SJCRH30 (cell line): ENCODE data around the gene IDH3B. TPM values are rescaled to one million over a fixed set of nuclear protein-coding genes. Genes with fewer than 3 reads are reported as not detected.

ENCODE experiments used
- DNase-seq, 2 experiments: peaks; one replicate each; pipeline ENCODE4 v3.0.0-alpha.2; 2015 to 2020
- H3K27ac ChIP-seq: fragments of 250-450 bp; sonication (Bioruptor Pico); 2 replicates; pipeline ENCODE4 v1.5.1; 2020; ENCODE audit warnings: mild to moderate bottlenecking, moderate library complexity
- H3K27me3 ChIP-seq: fragments of 250-450 bp; sonication (Bioruptor Pico); 2 replicates; pipeline ENCODE4 v1.5.1; 2020; ENCODE audit warnings: mild to moderate bottlenecking, moderate library complexity
- H3K36me3 ChIP-seq: fragments of 250-450 bp; sonication (Bioruptor Pico); 2 replicates; pipeline ENCODE4 v1.5.1; 2020; ENCODE audit warnings: mild to moderate bottlenecking, moderate library complexity
- H3K4me1 ChIP-seq: fragments of 250-450 bp; sonication (Bioruptor Pico); 2 replicates; pipeline ENCODE4 v1.5.1; 2020; ENCODE audit warnings: mild to moderate bottlenecking, moderate library complexity
- H3K4me3 ChIP-seq: fragments of 250-450 bp; sonication (Bioruptor Pico); 2 replicates; pipeline ENCODE4 v1.5.1; 2020; ENCODE audit warnings: mild to moderate bottlenecking, moderate library complexity
- H3K9me3 ChIP-seq: fragments of 250-450 bp; sonication (Bioruptor Pico); replicated peaks from 2 replicates; pipeline ENCODE4 v1.5.1; 2020; ENCODE audit warnings: mild to moderate bottlenecking, moderate library complexity
- total RNA-seq: library from RNA; depleted of rRNA; stranded (reverse); fragments of >200 nt; shearing (Covaris generic); gene quantifications from 2 replicates; pipeline ENCODE4 v1.2.3, GENCODE V29; 2014; rRNA removed

Gene IDH3B
- total RNA-seq, 1 experiment from 2014 or later = 126 TPM

DNA sequence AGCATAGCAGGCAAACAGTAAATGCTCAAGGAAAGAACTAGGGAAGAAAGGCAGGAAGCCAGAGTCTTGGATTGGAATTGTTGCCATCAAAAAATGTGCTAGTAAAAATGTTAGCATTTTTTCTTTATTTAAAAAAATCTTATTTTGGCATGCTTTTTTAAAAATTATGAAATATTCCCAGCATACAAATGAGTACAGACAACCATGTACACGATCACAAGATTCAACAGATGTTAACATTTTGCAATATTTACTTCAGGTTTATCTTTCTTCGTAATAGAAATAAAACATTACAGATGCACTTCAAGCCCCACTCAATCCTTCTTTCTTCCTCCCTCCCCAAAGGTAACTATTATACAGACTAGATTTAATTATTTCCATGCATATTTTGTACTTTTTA is 39.0 kb downstream of the IDH3B start:
- H3K9me3 ChIP-seq = peaks cover 7% of the 10 kb centered on the region
- no peaks in the 10 kb centered on the region for H3K27me3 ChIP-seq
- no peaks in the 10 kb centered on the region for H3K36me3 ChIP-seq
- no peak overlapping the region for H3K4me3 ChIP-seq
- H3K27ac ChIP-seq = no peak overlapping the region
- no peak for DNase-seq
- peaks cover 4% of the 10 kb centered on the region; the same call in 1 of the 2 replicates for H3K4me1 ChIP-seq

DNA sequence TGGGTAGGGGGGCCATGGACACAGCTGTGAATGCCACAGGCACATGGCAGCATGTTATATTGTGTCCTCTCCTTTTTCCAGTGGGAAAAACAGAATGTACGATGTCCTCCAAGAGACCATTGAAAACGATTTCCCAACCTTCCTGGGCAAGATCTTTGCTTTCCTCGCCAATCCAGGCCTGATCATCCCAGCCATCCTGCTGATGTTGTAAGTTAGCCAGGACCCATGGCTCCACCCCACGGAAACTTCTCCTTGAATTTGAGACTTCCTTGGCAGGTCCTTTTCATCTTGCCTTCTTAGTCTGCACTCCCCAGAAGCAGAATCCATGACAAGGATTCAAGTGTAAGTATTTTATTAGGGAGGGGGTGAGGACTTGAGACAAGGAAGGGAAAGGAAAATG is 39.8 kb downstream of the IDH3B start:
- Histone ChIP-seq H3K4me1 (peaks cover 4% of the 10 kb centered on the region; the same call in 1 of the 2 replicates), H3K9me3 (peaks cover 11% of the 10 kb centered on the region), H3K27ac (no peak overlapping the region), H3K4me3 (no peak overlapping the region), H3K36me3 (no peaks in the 10 kb centered on the region), H3K27me3 (no peaks in the 10 kb centered on the region)
- DNase-seq = no peak

DNA sequence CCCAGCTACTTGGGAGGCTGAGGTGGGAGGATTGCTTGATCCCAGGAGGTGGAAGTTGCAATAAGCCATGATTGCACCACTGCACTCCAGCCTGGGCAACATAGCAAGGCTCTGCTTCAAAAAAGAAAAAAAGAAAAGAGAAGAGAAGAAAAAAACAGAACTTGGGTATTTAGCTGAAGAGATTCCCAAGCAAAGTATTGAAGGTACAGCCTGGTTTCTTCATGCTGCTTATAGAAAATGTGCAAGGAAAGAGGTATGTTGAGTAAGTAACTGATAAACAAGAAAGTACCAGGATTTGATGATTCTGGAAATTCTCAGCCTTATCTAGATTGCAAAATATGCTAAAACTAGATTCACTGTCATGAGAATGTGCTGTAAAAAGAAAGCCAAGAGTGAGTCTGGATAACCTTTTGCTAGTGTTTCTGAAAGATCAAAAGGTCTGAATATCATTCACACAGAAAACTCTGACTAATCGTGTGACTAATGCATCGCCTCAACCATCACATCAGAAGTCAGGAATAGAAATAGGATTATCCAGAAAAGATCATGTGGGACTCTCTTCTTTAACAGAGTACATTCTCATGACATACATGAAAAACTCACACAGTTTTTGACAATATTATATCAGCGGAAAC is 43.9 kb downstream of the IDH3B start:
- Histone ChIP-seq H3K4me3 (no peak overlapping the region), H3K36me3 (no peaks in the 10 kb centered on the region), H3K9me3 (peaks cover 9% of the 10 kb centered on the region; the same call in 1 of the 2 replicates), H3K4me1 (peaks cover 14% of the 10 kb centered on the region), H3K27ac (no peak overlapping the region), H3K27me3 (no peaks in the 10 kb centered on the region)
- DNase-seq = no peak

DNA sequence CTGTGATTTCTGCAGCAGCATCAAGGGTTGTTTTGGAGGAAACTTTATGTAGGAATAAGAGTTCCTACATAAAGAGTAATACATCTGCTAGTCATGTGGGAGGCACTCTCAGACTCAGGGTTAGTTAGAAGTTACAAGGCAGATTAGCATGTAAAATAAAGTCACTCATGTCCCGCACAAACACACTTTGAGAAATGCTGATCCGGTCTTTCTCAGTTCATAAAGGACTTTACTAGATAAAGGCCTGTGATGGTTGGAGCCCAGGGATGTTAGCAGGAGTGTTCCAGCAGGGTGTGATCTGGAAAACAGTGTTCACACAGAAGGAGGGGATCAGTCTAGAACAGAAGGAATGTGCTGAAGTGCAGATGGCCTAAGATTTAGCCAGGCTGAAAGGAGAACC is 44.7 kb downstream of the IDH3B start:
- peaks cover 9% of the 10 kb centered on the region; the same call in 1 of the 2 replicates for H3K9me3 ChIP-seq
- H3K36me3 ChIP-seq = no peaks in the 10 kb centered on the region
- no peaks in the 10 kb centered on the region for H3K27me3 ChIP-seq
- no peak overlapping the region for H3K27ac ChIP-seq
- H3K4me3 ChIP-seq = no peak overlapping the region
- DNase-seq = no peak
- peaks cover 14% of the 10 kb centered on the region for H3K4me1 ChIP-seq

DNA sequence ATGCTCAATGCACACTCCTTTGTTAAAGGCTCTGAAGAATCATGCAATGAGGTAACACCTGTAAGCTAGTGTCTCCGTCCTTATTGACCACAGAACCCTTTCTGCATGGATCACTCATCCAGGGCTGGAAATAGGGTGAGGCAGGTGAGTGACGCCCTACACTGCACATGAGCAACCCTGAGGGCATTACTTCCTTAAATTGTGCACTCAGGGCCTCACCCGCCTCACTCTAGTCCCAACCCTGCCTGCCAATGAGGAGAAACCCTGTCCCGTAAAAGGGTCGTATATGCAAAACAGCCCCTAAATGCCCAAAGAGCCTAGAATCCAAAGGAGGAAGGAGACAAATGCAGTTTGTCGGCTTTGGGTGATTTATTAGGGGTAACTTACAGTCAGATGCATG is 45.2 kb downstream of the IDH3B start:
- H3K4me1 ChIP-seq = peaks cover 15% of the 10 kb centered on the region
- no peak overlapping the region for H3K4me3 ChIP-seq
- H3K9me3 ChIP-seq = peaks cover 9% of the 10 kb centered on the region; the same call in 1 of the 2 replicates
- DNase-seq = no peak
- no peaks in the 10 kb centered on the region for H3K27me3 ChIP-seq
- no peaks in the 10 kb centered on the region for H3K36me3 ChIP-seq
- H3K27ac ChIP-seq = no peak overlapping the region

DNA sequence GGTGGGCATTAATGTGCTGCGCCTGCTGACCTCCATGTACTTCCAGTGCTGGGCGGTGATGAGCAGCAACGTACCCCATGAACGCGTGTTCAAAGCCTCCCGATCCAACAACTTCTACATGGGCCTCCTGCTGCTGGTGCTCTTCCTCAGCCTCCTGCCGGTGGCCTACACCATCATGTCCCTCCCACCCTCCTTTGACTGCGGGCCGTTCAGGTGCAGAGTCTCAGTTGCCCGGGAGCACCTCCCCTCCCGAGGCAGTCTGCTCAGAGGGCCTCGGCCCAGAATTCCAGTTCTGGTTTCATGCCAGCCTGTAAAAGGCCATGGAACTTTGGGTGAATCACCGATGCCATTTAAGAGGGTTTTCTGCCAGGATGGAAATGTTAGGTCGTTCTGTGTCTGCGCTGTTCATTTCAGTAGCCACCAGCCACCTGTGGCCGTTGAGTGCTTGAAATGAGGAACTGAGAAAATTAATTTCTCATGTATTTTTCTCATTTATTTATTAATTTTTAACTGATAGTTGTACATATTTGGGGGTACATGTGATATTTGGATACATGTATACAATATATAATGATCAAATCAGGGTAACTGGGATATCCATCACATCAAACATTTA is 46.8 kb downstream of the IDH3B start:
- H3K4me3 ChIP-seq = no peak overlapping the region

DNA sequence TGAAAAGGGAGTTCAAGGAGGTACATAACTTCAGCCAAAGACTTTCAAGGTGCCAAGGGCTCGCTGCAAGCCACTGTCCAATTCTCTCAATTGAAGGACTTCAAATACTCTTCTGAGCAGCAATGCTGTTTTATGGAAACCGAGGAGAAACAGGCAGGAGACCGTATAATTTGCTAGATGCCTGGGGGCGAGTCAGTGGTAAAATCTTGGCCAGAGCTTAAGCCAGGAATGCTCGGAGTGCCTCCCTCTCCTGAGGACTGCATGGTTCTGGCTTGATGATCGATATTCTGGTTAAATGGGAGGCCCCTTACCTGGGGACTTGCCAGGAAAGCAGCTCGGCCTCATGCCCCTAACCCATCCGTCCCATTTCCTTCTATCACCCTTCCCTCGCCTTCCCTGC is 47.4 kb downstream of the IDH3B start:
- peaks cover 37% of the 10 kb centered on the region for H3K4me1 ChIP-seq
- no peaks in the 10 kb centered on the region for H3K36me3 ChIP-seq
- no peaks in the 10 kb centered on the region for H3K27me3 ChIP-seq
- H3K4me3 ChIP-seq = no peak overlapping the region
- peak; percentile 73 to 83 for DNase-seq
- H3K27ac ChIP-seq = peak overlapping the region; percentile 77
- H3K9me3 ChIP-seq = peaks cover 9% of the 10 kb centered on the region; the same call in 1 of the 2 replicates

More for the DNA sequence above, 46.8 kb downstream of the IDH3B start:
- DNase-seq = no peak
- Histone ChIP-seq H3K27me3 (no peaks in the 10 kb centered on the region), H3K9me3 (peaks cover 9% of the 10 kb centered on the region; the same call in 1 of the 2 replicates), H3K36me3 (no peaks in the 10 kb centered on the region), H3K27ac (peak overlapping the region; percentile 77), H3K4me1 (peaks cover 31% of the 10 kb centered on the region)

DNA sequence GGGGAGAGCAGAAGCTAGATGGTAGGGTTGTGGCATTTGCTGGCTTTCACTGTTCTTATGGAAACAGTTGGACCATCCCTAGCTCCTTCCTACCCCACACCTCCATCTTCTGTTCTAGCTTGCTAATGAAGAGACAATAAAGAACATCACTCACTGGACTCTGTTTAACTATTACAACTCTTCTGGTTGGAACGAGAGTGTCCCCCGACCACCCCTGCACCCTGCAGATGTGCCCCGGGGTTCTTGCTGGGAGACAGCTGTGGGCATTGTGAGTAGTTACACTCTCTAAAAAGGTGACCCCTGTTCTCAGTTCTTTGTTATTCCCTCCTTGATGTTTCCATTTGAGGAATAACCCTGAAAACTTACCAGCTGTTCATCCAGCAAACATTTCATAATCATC is 51.9 kb downstream of the IDH3B start:
- peak in 1 of 2 experiments; percentile 50 for DNase-seq
- H3K27ac ChIP-seq = peak overlapping the region; percentile 91
- H3K9me3 ChIP-seq = no peaks in the 10 kb centered on the region; the same call in 1 of the 2 replicates
- H3K4me1 ChIP-seq = peaks cover 49% of the 10 kb centered on the region
- H3K36me3 ChIP-seq = no peaks in the 10 kb centered on the region
- no peak overlapping the region for H3K4me3 ChIP-seq
- H3K27me3 ChIP-seq = no peaks in the 10 kb centered on the region

DNA sequence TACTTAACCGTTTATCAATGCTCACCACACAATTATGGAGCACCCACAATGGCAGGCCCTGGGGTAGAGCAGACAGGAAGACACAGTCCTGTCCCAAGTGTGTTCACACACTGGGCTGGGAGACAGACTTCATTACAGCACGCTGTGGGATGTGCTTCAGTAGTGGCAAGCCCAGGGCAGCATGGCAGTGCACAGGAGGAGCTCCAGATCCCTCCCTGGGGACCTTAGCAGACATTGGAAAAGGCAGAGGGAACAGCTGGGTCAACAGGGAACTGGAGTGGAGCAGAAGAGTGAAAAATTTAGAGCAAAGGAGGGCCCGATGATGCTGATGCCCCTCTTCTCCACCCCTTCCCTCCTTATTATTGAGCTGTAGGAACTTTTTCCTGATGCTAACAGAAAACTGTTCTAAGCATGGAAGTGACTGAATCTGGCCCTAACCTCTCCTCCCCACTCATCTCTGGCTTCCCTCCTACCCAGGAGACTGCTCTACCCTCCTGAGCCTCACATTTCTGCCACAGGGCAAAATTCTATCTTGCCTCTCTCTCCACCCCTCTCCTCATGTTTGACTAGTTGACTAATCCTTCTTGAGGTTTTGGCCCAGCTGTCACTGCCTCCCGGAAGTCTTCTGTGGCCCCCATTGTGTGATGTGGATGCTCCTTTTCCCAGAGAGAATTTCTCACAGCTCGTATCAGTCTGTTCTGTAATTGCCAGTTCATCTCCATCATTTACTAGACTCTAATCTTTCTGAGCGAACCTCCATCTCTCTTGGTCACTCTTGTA is 52.9 kb downstream of the IDH3B start:
- H3K27me3 ChIP-seq = no peaks in the 10 kb centered on the region
- H3K27ac ChIP-seq = peak overlapping the region; percentile 91
- no peaks in the 10 kb centered on the region; the same call in 1 of the 2 replicates for H3K9me3 ChIP-seq
- H3K4me1 ChIP-seq = peaks cover 39% of the 10 kb centered on the region
- peak; percentile 97 to 98 for DNase-seq
- H3K36me3 ChIP-seq = no peaks in the 10 kb centered on the region
- no peak overlapping the region for H3K4me3 ChIP-seq

DNA sequence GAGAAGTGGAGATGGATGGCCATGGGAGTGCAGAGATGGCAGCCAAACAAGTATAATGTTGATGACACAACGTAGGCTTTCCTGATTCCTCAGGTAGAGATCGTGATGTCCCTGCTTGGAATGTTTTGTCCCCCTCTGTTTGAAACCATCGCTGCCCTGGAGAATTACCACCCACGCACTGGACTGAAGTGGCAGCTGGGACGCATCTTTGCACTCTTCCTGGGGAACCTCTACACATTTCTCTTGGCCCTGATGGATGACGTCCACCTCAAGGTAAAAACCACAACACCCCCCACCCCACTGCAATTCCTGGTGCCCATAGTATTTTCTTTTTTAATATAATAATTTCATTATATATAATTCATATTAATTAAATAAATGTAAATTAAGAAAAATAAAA is 53.7 kb downstream of the IDH3B start:
- DNase-seq = peak; percentile 59 to 68
- no peaks in the 10 kb centered on the region; the same call in 1 of the 2 replicates for H3K9me3 ChIP-seq

More for the DNA sequence above, 53.7 kb downstream of the IDH3B start:
- Histone ChIP-seq H3K27ac (peak overlapping the region; percentile 91), H3K4me3 (no peak overlapping the region), H3K4me1 (peaks cover 38% of the 10 kb centered on the region), H3K36me3 (no peaks in the 10 kb centered on the region), H3K27me3 (no peaks in the 10 kb centered on the region)

Other genes with a start within 250 kb of the IDH3B start
- gene SNRPB, start 193.4 kb downstream of the IDH3B start, total RNA-seq = 401 and 455 TPM in 2 replicates
- 11.7 and 12.5 TPM in 2 replicates for gene ZNF343, start 155.3 kb downstream of the IDH3B start, total RNA-seq
- 0.15 and 0.24 TPM in 2 replicates for gene TMC2, start 127.6 kb downstream of the IDH3B start, total RNA-seq
- 295 and 334 TPM in 2 replicates for gene NOP56, start 11.6 kb downstream of the IDH3B start, total RNA-seq
- 2.6 and 5.2 TPM in 2 replicates for gene EBF4, start 28.6 kb upstream of the IDH3B start, total RNA-seq
- 0.10 and 0.12 TPM in 2 replicates for gene CPXM1, start 136.4 kb upstream of the IDH3B start, total RNA-seq
- not detected in 2 replicates for gene C20orf141, start 150.8 kb upstream of the IDH3B start, total RNA-seq
- not detected in 2 replicates for gene TMEM239, start 152.1 kb upstream of the IDH3B start, total RNA-seq
- gene PCED1A, start 176.4 kb upstream of the IDH3B start, total RNA-seq = 7.7 and 11.0 TPM in 2 replicates
- 12.3 and 16.3 TPM in 2 replicates for gene VPS16, start 176.5 kb upstream of the IDH3B start, total RNA-seq
- gene PTPRA, start 209.3 kb upstream of the IDH3B start, total RNA-seq = 44.4 and 48.9 TPM in 2 replicates